DMS114 treated with DMSO at 0.1 percent for 48 hours (cell line): ENCODE measurements around the gene GPR27.

Experiments used
- DNase-seq: peaks from one replicate; lab custom pipeline; 2025; ENCODE audit not compliant: unreplicated experiment; lab: John Stamatoyannopoulos, UW

GPR27 gene, protein sequence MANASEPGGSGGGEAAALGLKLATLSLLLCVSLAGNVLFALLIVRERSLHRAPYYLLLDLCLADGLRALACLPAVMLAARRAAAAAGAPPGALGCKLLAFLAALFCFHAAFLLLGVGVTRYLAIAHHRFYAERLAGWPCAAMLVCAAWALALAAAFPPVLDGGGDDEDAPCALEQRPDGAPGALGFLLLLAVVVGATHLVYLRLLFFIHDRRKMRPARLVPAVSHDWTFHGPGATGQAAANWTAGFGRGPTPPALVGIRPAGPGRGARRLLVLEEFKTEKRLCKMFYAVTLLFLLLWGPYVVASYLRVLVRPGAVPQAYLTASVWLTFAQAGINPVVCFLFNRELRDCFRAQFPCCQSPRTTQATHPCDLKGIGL

GRCh38 chr3:71753701-71754609 is at the start of gene GPR27:
GPR27 (plus strand) TSS chr3:71753855; CDS start chr3:71754050, 195 bp downstream.
- DNase-seq: no peak

DNA sequence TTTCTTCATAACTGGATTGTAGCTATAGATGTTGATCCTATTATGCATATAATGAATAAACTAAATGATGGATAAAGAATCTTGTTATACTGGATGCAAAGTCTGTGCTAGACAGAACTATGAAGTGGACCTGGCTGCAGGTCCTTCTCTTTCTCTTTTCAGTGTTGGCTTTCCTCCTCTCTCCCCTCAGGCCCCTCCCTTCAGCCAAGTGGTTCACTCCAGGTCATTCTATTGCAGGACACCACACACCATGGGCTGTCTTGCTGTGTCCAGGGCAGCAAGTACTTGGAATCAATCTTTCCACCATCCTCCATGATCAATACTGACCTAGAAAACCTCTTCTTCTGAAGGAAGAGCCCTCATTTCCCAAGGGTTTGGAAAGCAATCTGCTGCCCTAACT is 48.7 kb upstream of the GPR27 start:
- DNase-seq: no peak

- no peak for DNase-seq
Observed at GRCh38 chr3:71705681-71706080, 48.0 kb upstream of the GPR27 start.

DNA sequence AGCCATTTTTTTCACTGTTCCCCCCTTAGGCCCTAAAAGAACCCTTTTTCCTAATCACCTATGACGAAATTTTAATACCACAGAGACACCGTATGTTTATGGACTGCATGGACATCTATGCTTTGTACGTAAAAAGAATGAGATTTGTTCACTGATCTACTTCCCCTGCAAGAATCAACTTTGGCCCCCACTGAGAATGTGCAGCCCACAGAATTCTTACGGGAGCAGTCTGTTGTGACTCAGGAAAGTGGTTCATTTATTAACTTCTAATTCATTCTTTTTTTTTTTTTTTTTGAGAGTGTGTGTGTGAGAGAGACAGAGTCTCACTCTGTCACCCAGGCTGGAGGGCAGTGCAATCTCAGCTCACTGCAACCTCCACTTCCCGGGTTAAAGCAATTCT is 46.1 kb upstream of the GPR27 start:
- no peak for DNase-seq

DNA sequence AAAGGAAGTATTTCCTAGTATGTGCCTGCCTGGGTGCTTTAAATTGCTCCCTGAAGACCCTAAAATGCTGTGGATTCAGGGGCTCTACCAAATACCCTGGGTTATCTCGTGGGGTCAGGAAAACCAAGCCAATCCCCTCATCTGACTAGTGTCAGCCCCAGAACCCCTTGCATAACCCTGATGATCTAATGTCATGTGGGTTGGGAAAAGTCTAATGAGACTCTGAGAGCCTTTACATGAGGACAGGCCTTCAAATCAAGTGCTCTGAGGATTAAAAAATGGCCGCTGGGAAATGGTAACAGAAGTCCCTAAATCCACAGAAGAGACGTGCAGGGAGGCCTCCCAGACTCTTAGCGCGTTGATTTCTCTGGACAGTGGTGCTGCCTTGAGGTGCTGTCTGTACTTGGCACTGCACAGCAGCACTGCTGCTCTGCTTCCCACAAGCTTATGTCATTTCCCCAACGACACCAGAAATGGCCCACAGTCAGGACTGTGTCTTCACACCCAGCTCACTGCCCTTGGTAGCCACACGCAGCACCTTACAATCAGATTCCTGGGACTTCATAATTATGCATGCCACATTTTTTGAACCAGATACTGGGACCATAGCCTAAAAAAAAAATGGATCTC is 45.1 kb upstream of the GPR27 start:
- no peak for DNase-seq

DNA sequence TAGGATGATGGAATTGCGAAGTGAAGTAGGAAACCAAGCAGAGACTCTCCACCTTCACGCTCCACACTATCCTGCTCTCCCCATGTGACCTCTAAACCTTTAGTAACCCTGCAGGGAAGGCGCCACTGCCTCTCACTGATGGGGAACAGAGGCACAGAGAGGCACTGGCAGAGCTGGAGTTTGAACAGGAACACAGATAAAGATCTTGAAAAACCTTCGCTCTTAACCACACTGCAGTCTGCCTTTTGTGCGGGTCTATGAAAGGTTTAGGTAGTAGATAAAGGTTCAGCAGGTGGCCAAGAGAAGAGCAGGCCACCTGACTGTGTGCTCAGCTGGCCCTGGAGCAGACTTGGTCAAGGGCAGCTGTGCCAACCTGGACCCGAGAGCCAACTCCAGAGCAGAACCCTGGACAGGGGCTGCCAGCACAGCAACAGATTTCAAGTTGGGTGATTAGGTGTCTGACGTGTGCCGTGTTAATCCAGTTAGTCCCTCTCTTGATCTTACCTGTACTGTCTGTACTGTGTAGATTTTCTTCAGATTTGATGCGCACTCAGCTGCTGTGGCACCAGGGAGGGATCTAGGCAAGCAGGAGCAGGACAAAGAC is 43.6 kb upstream of the GPR27 start:
- DNase-seq: no peak

DNA sequence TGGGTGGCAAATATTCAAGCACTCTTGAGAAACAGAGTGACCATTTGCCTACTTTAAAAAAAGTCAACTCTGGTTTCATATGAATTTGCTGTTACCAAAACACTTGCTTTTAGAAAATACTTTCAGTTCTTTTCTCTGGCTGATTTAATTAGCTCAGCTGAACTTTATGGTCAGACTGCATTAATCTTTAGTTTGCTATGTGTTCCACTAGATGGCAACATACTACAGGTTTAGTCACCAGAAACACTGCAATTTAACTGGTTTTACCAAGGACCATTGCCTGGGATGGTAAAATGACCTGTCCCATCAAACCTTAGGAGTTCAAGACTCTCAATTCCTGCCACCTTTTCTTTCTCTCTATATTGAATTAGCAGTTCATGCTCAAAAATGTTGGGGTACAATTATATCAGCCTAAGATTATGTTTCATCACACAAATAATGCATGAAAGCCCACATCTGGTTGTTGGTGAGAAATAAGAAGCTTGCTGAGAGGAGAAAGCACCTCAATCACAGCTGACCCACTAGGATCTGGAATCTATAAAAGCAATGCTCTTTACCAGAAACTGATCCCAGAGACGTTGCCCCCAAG is 42.7 kb upstream of the GPR27 start:
- DNase-seq: peak; percentile 15

GRCh38 chr3:71713041-71713440 is 40.6 kb upstream of the GPR27 start:
- DNase-seq: no peak

- DNase-seq: no peak
Observed at GRCh38 chr3:71714595-71714994, 39.1 kb upstream of the GPR27 start.

DNA sequence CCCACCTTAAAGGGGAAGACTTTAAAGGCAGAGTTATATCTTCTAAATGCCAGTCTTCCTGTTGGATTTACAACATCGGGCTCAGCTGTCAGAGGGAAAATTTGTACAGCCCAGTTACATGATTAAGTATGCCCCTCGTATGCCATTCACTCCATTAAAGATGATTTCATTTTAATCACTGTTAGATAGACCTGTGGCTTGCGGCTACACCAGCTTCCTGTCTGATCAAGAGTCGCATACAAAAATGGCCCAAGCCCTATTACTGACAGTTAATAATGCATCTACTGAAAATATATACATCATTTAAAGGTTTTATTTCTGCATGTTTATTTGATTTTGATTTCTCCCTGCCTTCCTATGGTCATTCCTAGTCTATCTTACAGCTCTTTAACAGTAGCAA is 35.6 kb upstream of the GPR27 start:
- DNase-seq: no peak

GRCh38 chr3:71721002-71721401 is 32.7 kb upstream of the GPR27 start:
- no peak for DNase-seq

GRCh38 chr3:71721651-71722157 is 32.0 kb upstream of the GPR27 start:
- no peak for DNase-seq

DNA sequence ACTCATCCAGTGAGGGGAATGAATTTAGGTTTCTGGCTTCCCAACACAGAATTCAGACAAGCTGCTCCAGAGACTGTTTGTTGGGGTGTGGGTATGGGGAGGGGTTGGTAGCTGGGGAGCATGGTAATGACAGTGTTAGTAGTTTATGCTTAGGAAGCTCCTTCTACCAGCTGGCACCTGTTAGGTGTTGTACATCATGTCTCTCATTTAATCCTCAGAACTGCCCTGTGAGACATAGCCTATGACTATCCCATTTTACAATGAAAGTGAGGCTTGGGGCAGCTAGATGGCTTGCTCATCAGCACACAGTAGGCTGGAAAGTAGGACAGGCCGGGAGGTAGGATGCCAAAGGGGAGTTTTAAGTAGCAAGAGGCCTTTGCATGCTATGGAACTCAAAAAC is 31.0 kb upstream of the GPR27 start:
- DNase-seq: no peak

GRCh38 chr3:71723452-71724170 is 30.0 kb upstream of the GPR27 start:
- DNase-seq: no peak

- DNase-seq: no peak
Observed at GRCh38 chr3:71724171-71724453, 29.5 kb upstream of the GPR27 start.

GRCh38 chr3:71724584-71725270 is 28.9 kb upstream of the GPR27 start:
- DNase-seq: no peak

DNA sequence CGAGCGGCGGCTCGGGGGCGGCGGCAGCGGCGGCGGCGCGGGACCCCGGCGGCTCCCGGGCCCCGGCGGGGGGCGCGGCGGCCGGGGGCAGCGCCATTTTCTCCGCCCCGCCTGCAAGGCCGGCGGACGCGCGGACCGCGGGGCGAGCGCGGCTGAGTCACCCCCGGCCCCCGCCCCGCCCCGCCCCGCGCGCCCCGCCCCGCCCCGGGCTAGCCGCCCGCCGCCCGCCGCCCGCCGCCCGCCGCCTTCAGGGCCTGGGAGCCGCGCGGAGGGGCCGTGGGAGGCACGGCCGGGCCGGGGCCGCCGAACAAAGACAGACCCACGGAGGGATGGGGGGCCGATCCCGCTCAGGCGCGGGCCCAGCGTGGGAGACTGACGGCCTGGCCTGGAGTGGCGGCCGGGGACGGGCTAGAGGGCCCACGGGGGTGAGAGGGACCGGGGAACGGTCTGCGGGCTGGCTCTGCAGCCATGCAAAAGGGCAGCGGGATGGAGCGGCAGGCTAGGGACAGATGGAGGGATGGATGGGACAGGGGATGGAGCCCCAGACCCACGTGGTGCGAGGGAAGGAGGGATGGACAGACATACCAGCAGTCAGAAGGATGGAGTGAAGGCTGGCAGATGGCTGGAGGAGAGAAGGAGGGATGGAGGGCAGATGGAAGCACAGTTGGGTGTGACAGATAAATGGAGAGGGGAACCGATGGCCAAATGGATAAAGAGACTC is 28.2 kb upstream of the GPR27 start, which contains the start of gene EIF4E3:
TSS of gene EIF4E3 (minus strand) at position 132 of the 721 bp plus-strand sequence. CDS start at position 97, 35 bp downstream.
- DNase-seq: no peak

DNA sequence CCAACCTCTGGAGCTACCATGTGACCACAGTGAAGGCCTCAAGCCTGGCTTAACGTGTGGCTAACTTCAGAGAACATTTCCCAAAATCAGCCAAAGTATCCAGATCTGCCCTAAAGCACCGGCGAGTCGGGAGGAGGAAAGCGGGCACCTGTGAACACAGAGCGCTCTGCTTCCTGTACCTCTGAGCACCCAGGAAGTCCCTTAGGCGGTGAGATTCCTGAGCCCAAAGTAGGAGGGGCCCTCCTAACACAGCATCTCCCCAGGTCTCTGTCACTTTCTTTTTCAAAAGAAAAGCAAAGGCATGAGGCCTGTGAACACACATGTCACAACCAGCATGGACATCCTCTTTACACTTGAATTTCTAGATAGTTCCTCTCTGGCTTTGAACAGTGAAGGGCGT is 27.5 kb upstream of the GPR27 start:
- DNase-seq: no peak
